Astrocyte of the spinal cord (primary cell): ENCODE measurements around the gene PAQR5.

Experiments
- DNase-seq: peaks from one replicate; pipeline ENCODE4 v3.0.0; 2011; ENCODE audit warnings: low read depth, low spot score
- H3K4me3 ChIP-seq: 2 replicates; pipeline ENCODE4 v1.5.1; 2011; ENCODE audit warnings: low read depth, mild to moderate bottlenecking, low read length, moderate library complexity
- in situ Hi-C: cut with HindIII; loops from 2 replicates; pipeline ENCODE4 v1.10.0; 2017; ENCODE audit warnings: low sequenced_read_pairs
- TF ChIP-seq, protein P1 (sequence below): IDR thresholded peaks from 2 replicates; pipeline ENCODE4 v1.5.1; 2012; ENCODE audit warnings: low read depth, mild to moderate bottlenecking, low read length, inconsistent platforms

PAQR5 gene

DNA sequence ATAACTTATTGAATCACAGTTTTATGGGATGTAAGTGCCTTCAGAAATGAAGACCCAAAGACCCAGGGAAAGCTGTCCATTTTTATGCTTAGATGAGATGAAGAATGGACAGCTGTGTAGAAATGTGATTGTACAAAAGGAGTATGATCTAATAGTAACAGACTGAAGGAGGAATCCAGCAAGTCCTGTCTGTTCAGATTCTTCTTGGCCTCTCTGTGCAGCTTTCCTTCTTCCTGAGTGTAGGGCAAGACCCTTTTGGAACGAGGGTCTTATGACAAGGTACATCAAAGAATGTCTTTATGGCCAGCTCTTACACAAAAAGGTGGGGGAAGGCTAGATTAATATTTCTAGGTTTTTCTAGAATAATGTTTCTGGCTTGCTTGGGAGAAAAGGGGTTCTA lies 114.0 kb downstream of the PAQR5 start:
- DNase-seq: no peak
- in situ Hi-C loops: no loop called here
- H3K4me3 ChIP-seq: no peak overlapping the region
- TF ChIP-seq, protein P1, sequence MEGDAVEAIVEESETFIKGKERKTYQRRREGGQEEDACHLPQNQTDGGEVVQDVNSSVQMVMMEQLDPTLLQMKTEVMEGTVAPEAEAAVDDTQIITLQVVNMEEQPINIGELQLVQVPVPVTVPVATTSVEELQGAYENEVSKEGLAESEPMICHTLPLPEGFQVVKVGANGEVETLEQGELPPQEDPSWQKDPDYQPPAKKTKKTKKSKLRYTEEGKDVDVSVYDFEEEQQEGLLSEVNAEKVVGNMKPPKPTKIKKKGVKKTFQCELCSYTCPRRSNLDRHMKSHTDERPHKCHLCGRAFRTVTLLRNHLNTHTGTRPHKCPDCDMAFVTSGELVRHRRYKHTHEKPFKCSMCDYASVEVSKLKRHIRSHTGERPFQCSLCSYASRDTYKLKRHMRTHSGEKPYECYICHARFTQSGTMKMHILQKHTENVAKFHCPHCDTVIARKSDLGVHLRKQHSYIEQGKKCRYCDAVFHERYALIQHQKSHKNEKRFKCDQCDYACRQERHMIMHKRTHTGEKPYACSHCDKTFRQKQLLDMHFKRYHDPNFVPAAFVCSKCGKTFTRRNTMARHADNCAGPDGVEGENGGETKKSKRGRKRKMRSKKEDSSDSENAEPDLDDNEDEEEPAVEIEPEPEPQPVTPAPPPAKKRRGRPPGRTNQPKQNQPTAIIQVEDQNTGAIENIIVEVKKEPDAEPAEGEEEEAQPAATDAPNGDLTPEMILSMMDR: no peak

DNA sequence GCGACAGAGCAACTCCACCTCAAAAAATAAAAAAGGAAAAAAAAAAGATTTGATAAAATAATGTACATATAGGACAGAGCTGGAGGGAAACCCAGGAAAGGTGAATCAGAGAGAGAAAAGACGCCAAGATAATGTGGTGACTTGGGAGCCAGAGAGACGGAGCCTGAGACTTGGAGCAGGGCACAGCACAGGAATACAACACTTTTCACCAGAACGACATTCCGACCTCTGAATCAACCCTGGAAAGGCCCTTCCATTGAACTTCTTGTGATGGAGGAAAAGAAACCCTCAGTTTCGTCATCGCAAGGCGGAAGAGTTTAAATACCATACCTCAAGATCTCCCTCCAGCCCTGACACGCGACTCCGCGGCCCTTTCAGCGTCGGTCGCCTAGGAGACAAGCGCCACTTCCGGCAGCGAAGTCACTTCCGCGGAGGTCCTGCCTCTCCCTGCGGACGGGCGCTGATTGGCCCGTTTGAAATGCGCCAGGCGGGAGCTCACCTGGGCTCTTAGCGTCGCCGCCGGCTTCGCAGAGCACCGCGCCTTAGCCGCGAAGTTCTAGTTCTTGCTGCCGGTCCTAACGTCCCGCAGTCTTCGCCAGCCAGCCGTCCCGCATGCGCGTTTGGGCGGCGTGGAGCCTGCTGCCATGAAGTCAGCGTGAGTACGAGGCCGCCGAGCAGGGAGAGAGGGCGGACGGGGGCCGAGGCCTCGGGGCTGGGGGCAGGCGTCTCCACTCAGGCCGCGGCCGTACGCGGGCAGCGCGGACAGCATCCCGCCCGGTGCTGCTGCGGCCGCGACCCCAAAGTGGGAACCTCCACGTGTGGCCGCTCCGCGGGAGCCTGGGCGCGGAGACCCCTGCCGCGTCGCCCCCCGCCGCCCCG lies 115.3 kb downstream of the PAQR5 start, which contains the start of gene KIF23:
Gene KIF23 (plus strand): TSS at position 528 of the 879 bp plus-strand sequence. CDS start 117 bp downstream, at position 645.
- TF ChIP-seq, protein P1: no peak
- in situ Hi-C loops: no loop called here

DNA sequence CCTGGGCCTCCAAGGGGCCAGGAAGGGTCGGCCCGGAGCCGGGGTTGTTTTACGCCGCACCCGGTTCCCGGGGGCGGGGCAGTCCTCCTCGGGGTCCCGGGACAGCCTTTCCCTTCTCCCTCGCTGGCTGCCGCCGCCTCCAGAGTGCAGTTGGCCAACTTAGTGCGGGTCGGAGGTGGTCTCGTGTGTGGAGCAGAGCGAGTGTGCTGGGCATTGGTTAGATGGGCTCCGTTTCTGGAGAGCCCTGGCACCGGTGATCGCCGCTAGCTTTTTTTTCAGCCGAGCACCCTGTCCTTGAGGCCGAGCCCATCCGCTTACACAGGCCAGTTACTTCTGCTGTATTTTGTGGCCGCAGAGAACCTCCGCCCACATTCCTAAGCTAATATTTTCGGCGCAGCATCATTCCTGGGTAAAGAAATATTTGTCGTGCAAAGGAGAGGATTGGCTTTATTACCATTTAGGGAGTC lies 116.0 kb downstream of the PAQR5 start:
- DNase-seq: peak; percentile 90
- peak overlapping the region; percentile 82 for H3K4me3 ChIP-seq
- TF ChIP-seq, protein P1: no peak
- in situ Hi-C loops: no loop called here

More for the DNA sequence above, 115.3 kb downstream of the PAQR5 start, which contains the start of gene KIF23:
- peak within 1 kb of the TSS; percentile 82 for H3K4me3 ChIP-seq
- DNase-seq: peak; percentile 92

GRCh38 chr15:69415381-69415780 lies 116.7 kb downstream of the PAQR5 start:
- TF ChIP-seq, protein P1: no peak
- H3K4me3 ChIP-seq: peak overlapping the region; percentile 82
- DNase-seq: no peak
- in situ Hi-C loops: no loop called here

DNA sequence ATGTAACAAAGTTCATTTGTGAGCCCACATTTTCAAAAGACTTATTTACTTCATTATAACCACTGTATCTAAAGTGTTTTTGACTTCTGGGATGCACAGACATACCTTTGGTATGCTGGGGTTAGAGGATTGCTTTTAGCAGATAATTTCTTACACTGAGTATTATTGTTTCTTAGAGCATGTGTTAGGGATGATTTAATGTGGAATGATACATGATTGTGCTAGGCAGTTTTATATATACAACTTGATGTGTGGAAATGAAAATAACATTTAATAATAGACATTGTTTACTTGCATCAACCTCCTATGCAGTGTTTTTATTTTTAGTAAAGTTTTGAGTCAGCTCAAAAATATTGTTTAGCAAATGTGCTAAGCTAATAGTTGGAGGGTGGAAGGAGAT lies 118.9 kb downstream of the PAQR5 start:
- H3K4me3 ChIP-seq: no peak overlapping the region
- in situ Hi-C loops: no loop called here
- no peak for DNase-seq
- TF ChIP-seq, protein P1: no peak

DNA sequence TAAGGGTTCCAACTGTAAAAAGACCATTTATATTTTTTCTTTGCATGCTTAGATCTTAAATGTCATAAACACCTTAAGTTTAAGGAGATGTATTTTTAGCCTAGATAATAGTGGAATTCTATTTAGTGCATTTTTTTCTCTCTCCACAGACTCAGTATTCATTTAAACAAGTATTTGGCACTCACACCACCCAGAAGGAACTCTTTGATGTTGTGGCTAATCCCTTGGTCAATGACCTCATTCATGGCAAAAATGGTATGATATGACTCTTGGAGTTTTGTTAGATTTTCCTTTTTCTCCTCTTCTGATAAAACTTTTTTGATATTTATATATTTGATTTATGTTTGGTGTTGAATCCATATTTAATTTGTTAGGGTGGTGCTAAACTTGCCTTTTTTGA lies 122.8 kb downstream of the PAQR5 start:
- TF ChIP-seq, protein P1: no peak
- no peak overlapping the region for H3K4me3 ChIP-seq
- DNase-seq: peak; percentile 55
- in situ Hi-C loops: no loop called here
